IMR-90 (cell line): ENCODE measurements around the gene RPS13. TPM values are rescaled to one million over a fixed set of nuclear protein-coding genes. Genes with fewer than 3 reads are reported as not detected.

Experiments
- ATAC-seq: fragments of 200-7000 bp; cut with Tn5 transposase; 2 replicates; pipeline ENCODE4 v1.9.1; 2020; ENCODE audit warnings: low read depth, mild to moderate bottlenecking, moderate library complexity
- BruUV-seq: library from RNA; stranded (reverse); fragments of 400-500 nt; replicated peaks from 2 replicates; lab custom pipeline; 2021; lab: Mats Ljungman, UMichigan
- CTCF ChIA-PET: fragments of 300-600 bp; formaldehyde crosslinking; extraction: SDS; loops from one replicate; lab custom pipeline; 2021; ENCODE audit warnings: antibody characterized with exemption; lab: Yijun Ruan, JAX
- POLR2A ChIA-PET: fragments of 300-600 bp; sonication (Branson Sonifier 250); formaldehyde crosslinking; loops from one replicate; lab custom pipeline; 2022; ENCODE audit warnings: antibody characterized with exemption; ENCODE audit not compliant: unreplicated experiment; lab: Charles Lee
- DNase-seq: peaks from one replicate; pipeline ENCODE4 v3.0.0; 2013
- H2AFZ ChIP-seq: replicated peaks from 2 replicates; pipeline ENCODE3; 2013; ENCODE audit warnings: low read length, mild to moderate bottlenecking; ENCODE audit not compliant: poor library complexity
- H2AK5ac ChIP-seq: 2 replicates; pipeline ENCODE4 v1.6.1; 2013; ENCODE audit warnings: low read depth, low read length, inconsistent platforms
- H2AK9ac ChIP-seq: replicated peaks from 2 replicates; pipeline ENCODE3; 2013; ENCODE audit warnings: mild to moderate bottlenecking, low read depth, low read length, moderate library complexity; ENCODE audit not compliant: poor library complexity
- H2BK120ac ChIP-seq: 2 replicates; pipeline ENCODE4 v1.6.1; 2013; ENCODE audit warnings: low read depth, low read length, inconsistent platforms
- H2BK15ac ChIP-seq: 3 replicates; pipeline ENCODE4 v1.6.1; 2013; ENCODE audit warnings: low read depth, low read length, inconsistent platforms
- H2BK20ac ChIP-seq: 2 replicates; pipeline ENCODE4 v1.6.1; 2013; ENCODE audit warnings: low read depth, mild to moderate bottlenecking, inconsistent platforms, low read length, moderate library complexity
- H2BK5ac ChIP-seq: 2 replicates; pipeline ENCODE4 v1.6.1; 2013; ENCODE audit warnings: mild to moderate bottlenecking, low read depth, low read length, inconsistent platforms; ENCODE audit not compliant: poor library complexity, severe bottlenecking
- H3K14ac ChIP-seq: replicated peaks from 2 replicates; pipeline ENCODE4 v1.6.1; 2013; ENCODE audit warnings: low read depth, low read length, inconsistent platforms
- H3K18ac ChIP-seq: 2 replicates; pipeline ENCODE4 v1.6.1; 2013; ENCODE audit warnings: low read depth, low read length, control low read depth
- H3K23ac ChIP-seq: 2 replicates; pipeline ENCODE4 v1.6.1; 2013; ENCODE audit warnings: low read depth, low read length, inconsistent platforms
- H3K27ac ChIP-seq: 2 replicates; pipeline ENCODE4 v1.5.1; 2013; ENCODE audit warnings: mild to moderate bottlenecking, control low read depth, low read length; ENCODE audit not compliant: insufficient read depth
- H3K27me3 ChIP-seq: 2 replicates; pipeline ENCODE4 v1.6.1; 2013; ENCODE audit warnings: low read length; ENCODE audit not compliant: control insufficient read depth, insufficient read depth
- H3K36me3 ChIP-seq: 2 replicates; pipeline ENCODE4 v1.6.1; 2013; ENCODE audit warnings: low read length, mixed read lengths; ENCODE audit not compliant: control insufficient read depth, insufficient read depth
- H3K4ac ChIP-seq: 2 replicates; pipeline ENCODE4 v1.6.1; 2013; ENCODE audit warnings: low read depth, low read length, inconsistent platforms
- H3K4me1 ChIP-seq: 2 replicates; pipeline ENCODE4 v1.6.1; 2013; ENCODE audit warnings: low read length, mixed read lengths; ENCODE audit not compliant: control insufficient read depth, insufficient read depth
- H3K4me2 ChIP-seq: 2 replicates; pipeline ENCODE4 v1.6.1; 2013; ENCODE audit warnings: low read depth, mild to moderate bottlenecking, control low read depth, low read length, moderate library complexity
- H3K4me3 ChIP-seq: 2 replicates; pipeline ENCODE4 v1.5.1; 2013; ENCODE audit warnings: low read depth, mild to moderate bottlenecking, control low read depth, low read length, moderate library complexity; ENCODE audit not compliant: insufficient read depth
- H3K56ac ChIP-seq: 2 replicates; pipeline ENCODE4 v1.6.1; 2013; ENCODE audit warnings: low read length, inconsistent platforms; ENCODE audit not compliant: insufficient read depth; ENCODE audit errors: extremely low read depth
- H3K79me1 ChIP-seq, 2 experiments: 2 replicates each; pipeline ENCODE4 v1.6.1; 2013; ENCODE audit warnings: low read length in 2 of 2, inconsistent platforms in 1 of 2, low read depth in 1 of 2
- H3K9ac ChIP-seq: 2 replicates; pipeline ENCODE4 v1.6.1; 2013; ENCODE audit warnings: low read depth, low read length, control low read depth
- H3K9me1 ChIP-seq: 2 replicates; pipeline ENCODE4 v1.6.1; 2013; ENCODE audit warnings: low read length, inconsistent platforms; ENCODE audit not compliant: insufficient read depth
- H3K9me3 ChIP-seq: 2 replicates; pipeline ENCODE4 v1.6.1; 2013; ENCODE audit warnings: low read length; ENCODE audit not compliant: control insufficient read depth, insufficient read depth
- H4K20me1 ChIP-seq: 2 replicates; pipeline ENCODE4 v1.6.1; 2013; ENCODE audit warnings: low read length, inconsistent platforms; ENCODE audit not compliant: insufficient read depth
- H4K5ac ChIP-seq: 2 replicates; pipeline ENCODE4 v1.6.1; 2013; ENCODE audit warnings: mild to moderate bottlenecking, low read depth, low read length, control low read depth
- H4K8ac ChIP-seq, 2 experiments: 2 replicates each; pipeline ENCODE4 v1.6.1; 2013; ENCODE audit warnings: low read depth in 2 of 2, low read length in 2 of 2, control low read depth in 1 of 2, inconsistent platforms in 1 of 2
- H4K91ac ChIP-seq: 2 replicates; pipeline ENCODE4 v1.6.1; 2013; ENCODE audit warnings: low read depth, low read length, inconsistent platforms; ENCODE audit not compliant: insufficient read depth
- MAZ ChIP-seq: IDR thresholded peaks from 2 replicates; pipeline ENCODE4 v1.6.1; 2012; ENCODE audit warnings: low read depth, mild to moderate bottlenecking, low read length, improper control_type of control experiment, moderate library complexity, borderline replicate concordance
- RAD21 ChIP-seq: IDR thresholded peaks from 2 replicates; pipeline ENCODE4 v1.6.1; 2012; ENCODE audit warnings: low read length, improper control_type of control experiment
- SMC3 ChIP-seq: fragments of 150-350 bp; IDR thresholded peaks from 2 replicates; pipeline ENCODE4 v1.6.1; 2016; ENCODE audit warnings: low read depth, mild to moderate bottlenecking, antibody characterized with exemption, low read length, moderate library complexity
- WGBS, 2 experiments: methylation state at CpG; one replicate each; pipeline versions ENCODE4 v1.1.5 to v1.1.7; 2013; ENCODE audit warnings: missing lambda C conversion rate in 2 of 2; ENCODE audit not compliant: insufficient read length in 1 of 2; ENCODE audit errors: extremely low coverage in 2 of 2; 5-methylcytosine and 5-hydroxymethylcytosine counted together
- dilution Hi-C: fragments of 300-500 bp; cut with HindIII; formaldehyde crosslinking; loops from one replicate; pipeline ENCODE4 v1.14.3; 2018; ENCODE audit warnings: low sequenced_read_pairs; ENCODE audit not compliant: unreplicated experiment
- in situ Hi-C: fragments of 300-500 bp; cut with MboI; formaldehyde crosslinking; loops from 3 replicates; pipeline ENCODE4 v1.14.3; 2019; ENCODE audit warnings: low sequenced_read_pairs, inconsistent platforms, mixed read lengths
- intact Hi-C: fragments of 100-400 bp; cut with micrococcal nuclease; formaldehyde crosslinking; loops from 2 replicates; pipeline ENCODE4 v1.10.0; 2022
- polyA plus RNA-seq, 3 experiments: library from polyadenylated mRNA; depleted of rRNA; stranded (reverse); fragments of >200 nt; gene quantifications; 2 replicates each; pipeline ENCODE4 v1.2.3, GENCODE V29; 2012; ENCODE audit warnings: low replicate concordance in 1 of 3
- total RNA-seq: library from RNA; depleted of rRNA; stranded (reverse); fragments of >200 nt; gene quantifications from 2 replicates; pipeline ENCODE4 v1.2.3, GENCODE V29; 2012

The RPS13 gene
- total and polyA plus RNA-seq, 2 of the 4 experiments (the other 2 are of a cell fraction), result 548 to 701 TPM

GRCh38 chr11:17098658-17099057, 21.2 kb upstream of the RPS13 start:
- dilution Hi-C loops, result no loop called here
- Histone ChIP-seq H2AFZ (no peak overlapping the region), H3K4me1 (no peaks in the 10 kb centered on the region), H3K23ac (no peak overlapping the region), H2AK9ac (no peak overlapping the region), H4K5ac (no peak overlapping the region), H3K14ac (no peak overlapping the region), H2BK20ac (no peak overlapping the region), H3K79me1 (no peaks in the 10 kb centered on the region; a peak in 1 of 4 replicates), H3K9ac (no peak overlapping the region), H3K36me3 (peaks cover 33% of the 10 kb centered on the region), H2BK120ac (no peak overlapping the region), H4K91ac (no peak overlapping the region), H2BK5ac (no peak overlapping the region), H3K27ac (no peak overlapping the region), H2AK5ac (no peak overlapping the region), H3K4me3 (no peak overlapping the region), H2BK15ac (no peak overlapping the region), H4K20me1 (no peaks in the 10 kb centered on the region), H3K18ac (no peak overlapping the region), H3K56ac (no peak overlapping the region), H4K8ac (no peak overlapping the region), H3K27me3 (no peaks in the 10 kb centered on the region), H3K4me2 (no peak overlapping the region), H3K9me1 (no peaks in the 10 kb centered on the region), H3K4ac (no peak overlapping the region), H3K9me3 (no peaks in the 10 kb centered on the region)
- intact Hi-C loops, result no loop called here
- ChIA-PET POLR2A (no interaction called here), CTCF (no interaction called here)
- DNase-seq, result no peak
- in situ Hi-C loops, result no loop called here
- ATAC-seq, result no peak
- BruUV-seq, result no TSS peak
- whole genome bisulfite sequencing, 2 experiments, result 94% methylated on average over 5 of the region's 6 CpGs; no CpG with 5 or more reads in 1 of the 2 experiments
- TF ChIP-seq MAZ, result no peak
- TF ChIP-seq SMC3, result no peak
- TF ChIP-seq RAD21, result no peak
